Measurements from ENCODE around the gene UBE2J2.

UBE2J2 gene

DNA sequence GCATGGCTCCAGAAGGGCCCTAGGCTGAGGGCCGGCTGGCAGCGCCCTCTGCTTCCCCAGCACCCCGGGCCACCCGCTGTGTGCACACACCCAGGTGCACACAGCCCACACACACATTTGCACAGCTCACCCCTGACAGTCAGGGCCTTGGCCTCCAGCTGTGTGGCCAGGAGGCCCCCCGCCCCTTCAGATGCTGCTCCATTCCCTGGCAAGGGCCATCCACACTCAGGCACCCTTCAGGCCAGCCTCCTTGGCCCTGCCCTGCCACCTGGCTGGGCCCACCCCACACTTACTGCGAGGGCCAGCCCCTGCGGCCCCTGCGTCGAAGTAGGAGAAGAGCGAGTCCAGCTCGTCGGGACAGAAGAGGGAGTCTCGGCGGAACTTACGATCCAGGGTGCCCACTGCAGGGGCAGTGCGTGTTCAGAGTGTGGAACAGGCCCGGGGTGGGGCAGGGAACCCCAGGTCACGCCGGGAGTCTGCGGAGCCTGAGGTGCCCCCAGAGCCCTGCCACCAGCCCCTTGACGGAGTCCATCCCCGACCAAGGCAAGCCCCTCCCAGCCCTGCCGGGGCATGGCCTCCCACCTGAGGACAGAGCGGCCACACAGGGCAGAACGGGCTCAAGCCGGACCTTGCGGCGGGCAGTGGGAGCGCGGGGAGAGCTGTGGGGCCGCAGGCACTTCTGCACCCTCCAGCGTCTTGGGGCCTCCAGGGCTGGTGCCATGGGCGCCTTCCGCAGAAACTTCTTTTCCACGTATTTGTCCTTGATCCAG, 21.7 kb upstream of the UBE2J2 start:
- no peak for DNase-seq

DNA sequence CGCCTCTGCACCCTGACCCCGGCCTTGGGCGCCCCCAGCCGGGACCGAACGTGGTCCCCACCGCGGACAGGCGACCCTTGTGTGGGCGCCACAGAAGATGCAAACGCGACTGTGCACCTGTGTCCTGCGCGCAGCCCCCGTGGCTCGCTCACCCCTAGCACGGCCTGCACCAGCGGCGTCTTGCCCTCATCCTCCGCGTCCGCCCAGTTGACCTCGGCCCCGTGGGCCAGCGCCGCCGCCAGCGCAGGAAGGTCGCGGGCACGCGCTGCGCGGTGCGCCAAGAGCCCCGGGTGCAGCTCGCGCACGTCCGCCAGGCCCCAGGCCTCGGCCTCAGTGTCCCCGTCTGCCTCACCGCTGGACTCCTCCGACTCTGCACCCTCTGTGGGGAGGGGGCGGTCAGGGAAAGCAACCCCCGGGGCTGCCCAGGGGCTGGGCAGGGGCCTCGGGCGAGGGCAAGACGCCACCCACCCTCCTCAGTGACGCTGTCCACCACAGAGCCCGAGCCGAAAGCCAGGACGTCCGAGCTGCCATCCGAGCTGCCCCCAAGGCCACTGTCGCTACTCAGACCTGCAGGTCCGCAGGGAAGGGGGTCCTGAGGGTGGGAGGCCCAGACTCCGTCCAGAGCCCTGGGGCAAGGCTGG, 20.7 kb upstream of the UBE2J2 start:
- no peak for DNase-seq

DNA sequence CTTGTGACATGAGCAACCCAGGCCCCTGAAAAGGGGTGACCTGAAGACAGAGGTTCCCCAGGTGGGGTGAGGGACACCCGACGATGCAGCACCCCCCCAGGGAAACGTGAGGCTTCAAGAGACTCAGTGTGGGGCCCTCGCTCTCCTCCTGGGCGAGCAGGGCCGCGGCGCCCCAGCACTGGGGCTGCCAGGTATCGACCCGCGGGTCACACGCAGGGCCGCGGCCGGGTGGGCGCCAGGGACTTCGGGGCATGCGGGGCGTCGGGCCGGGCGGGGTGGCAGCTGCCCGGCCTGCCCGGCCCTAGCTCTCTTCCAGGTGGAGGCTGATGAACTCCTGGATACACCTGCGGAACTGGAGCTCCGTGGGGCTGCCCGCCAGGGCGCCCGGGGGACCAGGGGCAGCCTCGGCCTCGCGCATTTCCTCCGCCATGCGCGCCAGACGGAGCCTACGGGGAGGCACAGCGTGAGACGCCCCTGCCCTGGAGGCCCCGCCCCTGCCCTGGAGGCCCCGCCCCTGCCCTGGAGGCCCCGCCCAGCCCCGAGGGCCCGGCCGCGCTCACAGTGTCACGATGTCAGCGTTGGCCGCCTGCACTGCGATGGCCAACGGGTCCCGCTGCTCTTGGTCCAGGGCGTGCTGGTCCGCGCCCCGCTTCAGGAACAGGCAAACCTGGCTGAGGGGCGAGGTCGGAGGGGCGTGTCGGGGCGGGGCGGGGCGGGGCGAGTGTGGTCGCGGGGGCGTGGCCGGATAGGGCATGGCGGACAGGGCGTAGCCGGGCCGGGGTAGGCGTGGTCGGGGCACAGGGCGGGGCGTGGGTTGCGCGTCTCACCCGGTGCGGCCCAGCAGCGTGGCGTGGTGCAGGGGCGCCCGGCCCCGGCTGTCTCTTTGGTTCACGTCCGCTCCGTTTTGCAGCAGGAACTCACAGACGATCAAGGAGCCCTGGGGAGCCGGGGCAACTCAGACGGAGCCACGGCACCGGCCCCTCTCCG, 19.9 kb upstream of the UBE2J2 start:
- DNase-seq: no peak

DNA sequence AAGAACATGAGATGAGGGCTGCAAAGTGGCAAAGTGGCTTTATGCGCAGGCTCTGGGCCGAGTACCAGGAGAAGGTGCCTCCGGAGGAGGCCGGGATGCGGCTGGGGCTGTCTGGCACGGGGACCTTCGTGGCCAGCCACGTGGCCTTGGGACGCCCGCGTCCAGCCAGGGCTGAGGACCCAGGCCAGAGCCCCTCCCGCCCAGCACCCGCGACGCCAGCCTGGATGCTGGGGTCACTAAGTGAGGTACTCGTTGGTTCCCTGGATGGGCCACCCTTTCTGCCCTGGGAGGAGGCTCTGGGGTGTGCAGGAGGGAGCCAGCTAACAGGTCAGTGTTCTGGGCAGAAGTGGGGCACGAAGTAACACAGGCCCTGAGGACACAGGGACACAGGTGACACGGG, 19.2 kb upstream of the UBE2J2 start:
- DNase-seq: no peak

DNA sequence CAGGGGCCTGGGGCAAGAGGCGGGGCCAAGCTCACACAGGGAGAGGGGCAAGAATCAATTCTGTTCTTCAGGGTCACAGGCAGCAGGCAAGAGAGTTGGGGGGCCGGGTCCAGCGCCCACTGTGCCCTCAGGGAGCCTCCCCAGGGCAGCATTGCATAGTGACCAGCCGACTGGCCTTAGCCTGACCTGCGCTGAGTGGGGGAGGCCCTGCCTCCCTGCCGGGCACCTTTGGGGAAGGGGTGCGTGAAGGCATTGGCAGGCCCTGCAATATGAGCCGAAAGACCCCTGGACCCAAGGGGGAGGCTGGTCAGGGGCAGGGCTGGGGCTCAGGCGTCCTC, 18.8 kb upstream of the UBE2J2 start:
- DNase-seq: no peak

DNA sequence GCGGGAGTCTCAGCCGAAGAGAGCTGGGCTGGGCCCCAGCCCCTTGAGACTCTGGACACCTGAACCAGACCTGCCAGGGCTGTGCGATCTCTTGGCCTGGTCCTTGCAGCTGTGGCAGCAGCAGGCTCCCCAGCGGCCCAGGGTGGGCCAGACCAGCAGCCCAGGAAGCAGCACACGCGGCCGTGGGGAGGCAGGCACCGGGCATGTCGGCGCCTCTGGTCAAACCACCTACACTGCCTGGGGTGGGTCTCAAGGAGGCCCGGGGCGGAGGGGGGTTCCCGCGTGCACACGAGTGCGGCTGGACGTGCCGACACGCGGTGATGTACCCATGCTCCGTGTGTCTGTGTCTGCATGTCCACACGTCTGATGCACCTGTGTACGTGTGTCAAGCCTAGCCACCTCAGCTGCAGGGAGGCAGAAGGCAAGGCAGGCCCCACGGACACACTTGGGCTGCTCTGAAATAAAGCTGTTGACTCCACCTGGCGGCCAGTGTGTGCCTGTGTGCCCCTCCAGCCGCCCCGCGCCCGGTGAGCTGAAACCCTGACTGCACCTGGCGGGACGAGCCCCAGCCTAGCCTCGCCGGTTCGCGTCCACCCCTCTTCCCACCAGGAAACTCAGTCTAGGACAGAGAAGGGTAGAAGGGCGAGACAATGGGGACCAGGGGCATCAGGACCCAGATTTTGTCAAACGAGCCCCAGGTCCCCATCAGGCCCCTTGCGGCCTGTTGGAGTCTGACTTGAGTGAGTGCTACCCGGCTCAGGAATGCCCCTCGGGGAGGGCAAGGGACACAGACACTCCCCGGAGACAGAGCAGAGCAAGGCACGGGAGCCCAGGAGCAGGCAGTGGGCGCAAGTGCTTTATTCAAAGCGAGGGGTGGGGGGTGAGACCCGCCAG, 18.1 kb upstream of the UBE2J2 start:
- DNase-seq: peak; percentile 46 to 60

DNA sequence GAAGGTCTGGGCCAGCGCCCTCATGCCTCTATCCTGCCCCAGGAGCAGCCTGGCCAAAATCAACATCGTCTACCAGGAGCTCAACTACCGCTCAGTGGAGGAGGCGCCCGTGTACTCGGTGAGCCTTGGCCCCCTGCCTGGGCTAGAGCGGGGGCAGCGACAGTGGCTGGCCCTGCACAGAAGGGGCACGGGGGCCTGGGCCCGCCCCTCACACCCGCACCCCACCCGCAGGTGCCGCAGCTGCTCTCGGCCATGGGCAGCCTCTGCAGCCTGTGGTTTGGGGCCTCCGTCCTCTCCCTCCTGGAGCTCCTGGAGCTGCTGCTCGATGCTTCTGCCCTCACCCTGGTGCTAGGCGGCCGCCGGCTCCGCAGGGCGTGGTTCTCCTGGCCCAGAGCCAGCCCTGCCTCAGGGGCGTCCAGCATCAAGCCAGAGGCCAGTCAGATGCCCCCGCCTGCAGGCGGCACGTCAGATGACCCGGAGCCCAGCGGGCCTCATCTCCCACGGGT, 17.4 kb upstream of the UBE2J2 start:
- peak in 1 of 2 experiments; percentile 35 for DNase-seq

DNA sequence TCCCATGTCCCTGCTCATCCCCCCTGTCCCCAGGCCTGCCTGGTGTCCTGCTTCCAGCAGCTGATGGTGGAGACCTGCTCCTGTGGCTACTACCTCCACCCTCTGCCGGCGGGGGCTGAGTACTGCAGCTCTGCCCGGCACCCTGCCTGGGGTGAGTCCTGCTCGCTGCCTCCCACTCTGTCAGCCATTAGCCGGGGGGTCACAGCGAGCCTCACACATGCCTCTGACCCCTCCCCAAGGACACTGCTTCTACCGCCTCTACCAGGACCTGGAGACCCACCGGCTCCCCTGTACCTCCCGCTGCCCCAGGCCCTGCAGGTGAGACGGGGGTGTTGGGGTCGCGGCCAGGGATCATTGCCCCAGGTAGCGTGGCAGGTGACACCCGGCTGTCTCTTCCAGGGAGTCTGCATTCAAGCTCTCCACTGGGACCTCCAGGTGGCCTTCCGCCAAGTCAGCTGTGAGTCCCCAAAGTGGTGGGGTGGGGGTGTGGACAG, 16.6 kb upstream of the UBE2J2 start:
- no peak for DNase-seq

DNA sequence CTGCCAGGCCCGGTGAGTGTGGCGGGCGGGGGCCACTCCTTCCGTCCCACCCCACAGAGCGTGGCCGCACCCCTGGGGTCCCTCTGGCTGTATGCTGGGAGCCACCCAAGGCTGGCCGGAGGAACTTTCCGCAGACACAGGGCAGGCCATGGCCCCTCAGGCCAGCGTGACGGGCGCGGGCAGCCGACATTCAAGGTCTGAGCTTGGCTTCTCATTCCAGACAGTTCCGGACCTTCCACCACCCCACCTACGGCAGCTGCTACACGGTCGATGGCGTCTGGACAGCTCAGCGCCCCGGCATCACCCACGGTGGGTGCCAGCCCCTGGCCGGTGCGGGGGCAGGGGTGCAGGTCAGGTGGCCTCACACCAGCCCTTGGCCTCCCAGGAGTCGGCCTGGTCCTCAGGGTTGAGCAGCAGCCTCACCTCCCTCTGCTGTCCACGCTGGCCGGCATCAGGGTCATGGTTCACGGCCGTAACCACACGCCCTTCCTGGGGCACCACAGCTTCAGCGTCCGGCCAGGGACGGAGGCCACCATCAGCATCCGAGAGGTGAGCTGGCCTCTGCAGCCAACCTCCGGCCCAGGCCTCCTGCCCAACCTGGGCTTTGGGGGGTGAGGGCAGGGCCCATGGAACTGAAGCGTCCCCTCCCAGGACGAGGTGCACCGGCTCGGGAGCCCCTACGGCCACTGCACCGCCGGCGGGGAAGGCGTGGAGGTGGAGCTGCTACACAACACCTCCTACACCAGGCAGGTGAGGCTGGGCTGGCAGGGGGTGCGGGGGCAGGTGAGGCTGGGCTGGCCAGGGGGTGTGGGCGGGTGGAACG, 13.8 kb upstream of the UBE2J2 start:
- DNase-seq: no peak

DNA sequence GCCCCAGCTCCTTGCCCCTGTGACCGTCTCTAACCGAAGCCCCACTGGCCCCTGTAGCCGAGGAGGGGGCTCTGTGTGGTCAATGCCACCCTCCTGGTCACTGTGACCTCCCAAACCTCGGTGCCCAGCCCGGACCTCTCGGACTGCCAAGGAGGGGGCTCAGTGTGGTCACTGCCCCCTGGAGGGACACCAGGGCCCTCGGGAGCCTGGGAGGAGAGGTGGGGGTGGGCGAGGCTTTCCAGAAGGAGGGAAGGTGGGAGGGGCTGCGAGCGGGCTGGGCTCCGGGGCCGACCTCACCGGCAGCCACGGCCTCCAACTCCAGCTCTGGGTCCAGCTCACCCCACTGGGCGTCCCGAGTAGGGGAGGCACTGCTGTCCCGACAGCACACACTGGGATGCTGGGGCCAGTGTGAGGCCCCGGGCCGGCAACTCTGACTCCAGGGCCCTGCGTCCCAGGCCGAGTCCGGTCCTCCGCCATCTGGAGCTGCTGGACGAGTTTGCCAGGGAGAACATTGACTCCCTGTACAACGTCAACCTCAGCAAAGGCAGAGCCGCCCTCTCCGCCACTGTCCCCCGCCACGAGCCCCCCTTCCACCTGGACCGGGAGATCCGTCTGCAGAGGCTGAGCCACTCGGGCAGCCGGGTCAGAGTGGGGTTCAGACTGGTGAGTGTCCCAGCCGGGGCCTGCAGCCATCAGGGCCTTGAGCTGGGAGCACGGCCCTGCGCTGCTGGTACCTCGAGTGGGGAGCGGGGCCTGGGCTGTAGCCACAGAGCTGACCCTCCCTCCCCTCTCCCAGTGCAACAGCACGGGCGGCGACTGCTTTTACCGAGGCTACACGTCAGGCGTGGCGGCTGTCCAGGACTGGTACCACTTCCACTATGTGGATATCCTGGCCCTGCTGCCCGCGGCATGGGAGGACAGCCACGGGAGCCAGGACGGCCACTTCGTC, 12.9 kb upstream of the UBE2J2 start:
- no peak for DNase-seq

DNA sequence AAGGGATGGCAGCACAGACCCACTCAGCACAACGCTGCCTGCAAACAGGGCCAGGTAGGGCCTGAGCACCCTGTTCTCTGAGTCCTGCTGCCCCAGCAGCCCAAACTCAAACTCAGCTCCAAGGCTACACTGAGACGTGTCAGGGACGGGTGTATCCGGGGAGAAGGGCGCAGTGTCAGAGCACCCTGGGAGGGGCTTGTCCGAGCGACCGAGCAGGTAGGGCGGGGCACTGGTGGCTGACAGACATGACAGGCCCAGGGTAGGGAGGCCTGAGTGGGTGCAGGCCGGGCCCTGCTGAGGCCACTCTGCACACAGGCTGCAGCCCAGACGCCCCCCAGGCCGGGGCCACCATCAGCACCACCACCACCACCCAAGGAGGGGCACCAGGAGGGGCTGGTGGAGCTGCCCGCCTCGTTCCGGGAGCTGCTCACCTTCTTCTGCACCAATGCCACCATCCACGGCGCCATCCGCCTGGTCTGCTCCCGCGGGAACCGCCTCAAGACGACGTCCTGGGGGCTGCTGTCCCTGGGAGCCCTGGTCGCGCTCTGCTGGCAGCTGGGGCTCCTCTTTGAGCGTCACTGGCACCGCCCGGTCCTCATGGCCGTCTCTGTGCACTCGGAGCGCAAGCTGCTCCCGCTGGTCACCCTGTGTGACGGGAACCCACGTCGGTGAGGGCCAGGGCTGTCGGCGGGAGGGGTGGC, 12.1 kb upstream of the UBE2J2 start:
- no peak for DNase-seq

DNA sequence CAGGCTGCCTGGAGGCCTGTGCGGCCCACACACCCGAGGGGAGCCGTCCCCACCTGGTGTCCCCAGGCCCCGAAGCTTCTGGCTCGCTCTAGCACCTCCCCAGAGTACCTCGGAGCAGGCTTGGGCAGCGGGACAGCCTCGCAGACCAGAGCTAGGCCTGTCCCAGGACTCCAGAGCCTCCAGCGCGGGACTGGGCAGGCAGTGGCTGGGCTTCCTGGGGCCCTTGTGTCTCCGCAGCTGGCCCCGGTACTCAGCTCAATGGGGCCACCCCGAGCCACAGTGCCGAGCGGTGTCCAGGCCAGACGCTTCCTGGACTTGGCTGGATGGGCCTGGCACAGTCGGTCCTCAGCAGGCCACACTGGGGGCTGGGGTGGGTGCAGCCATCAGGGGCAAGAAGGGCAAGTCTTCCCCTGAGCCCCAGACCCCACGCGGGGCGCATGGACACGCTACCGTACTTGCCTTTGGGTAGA, 11.5 kb upstream of the UBE2J2 start:
- DNase-seq: no peak

DNA sequence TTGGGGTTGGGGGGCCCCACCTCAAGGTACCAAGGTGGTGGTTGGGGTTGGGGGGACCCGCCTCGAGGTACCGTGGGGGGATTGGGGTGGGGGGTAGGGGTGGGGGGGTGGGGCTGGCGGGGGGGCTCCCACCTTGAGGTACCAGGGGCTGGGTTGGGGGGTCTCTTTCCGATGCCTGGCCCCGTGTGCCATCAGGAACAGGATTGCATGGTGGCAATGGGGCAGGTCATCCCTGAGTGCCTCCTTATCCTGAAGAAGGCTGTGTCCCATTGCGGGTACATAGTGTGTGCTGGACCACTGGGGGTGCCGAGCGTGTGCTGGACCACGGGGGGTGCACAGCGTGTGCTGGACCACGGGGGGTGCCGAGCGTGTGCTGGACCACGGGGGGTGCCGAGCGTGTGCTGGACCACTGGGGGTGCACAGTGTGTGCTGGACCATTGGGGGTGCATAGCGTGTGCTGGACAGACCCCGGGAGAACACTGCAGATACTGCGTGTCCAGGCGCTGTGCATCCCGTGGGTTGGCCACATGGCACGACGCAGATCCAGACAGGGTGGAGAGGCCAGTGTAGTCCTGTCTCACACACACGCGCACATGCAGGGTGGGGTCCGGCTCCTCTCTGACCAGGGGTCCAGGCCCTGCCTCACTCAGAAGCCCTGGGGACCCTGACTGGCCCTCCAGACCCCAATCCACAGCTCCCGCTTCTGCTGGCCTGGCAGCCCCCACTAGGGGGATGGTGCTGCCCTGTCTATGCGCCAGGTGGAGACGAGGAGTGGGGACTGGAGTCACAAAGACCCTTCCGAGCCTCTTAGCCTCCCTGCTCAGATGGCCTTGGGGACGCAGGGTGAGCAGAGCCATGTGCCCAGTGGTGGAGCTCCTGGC, 10.8 kb upstream of the UBE2J2 start:
- no peak for DNase-seq

DNA sequence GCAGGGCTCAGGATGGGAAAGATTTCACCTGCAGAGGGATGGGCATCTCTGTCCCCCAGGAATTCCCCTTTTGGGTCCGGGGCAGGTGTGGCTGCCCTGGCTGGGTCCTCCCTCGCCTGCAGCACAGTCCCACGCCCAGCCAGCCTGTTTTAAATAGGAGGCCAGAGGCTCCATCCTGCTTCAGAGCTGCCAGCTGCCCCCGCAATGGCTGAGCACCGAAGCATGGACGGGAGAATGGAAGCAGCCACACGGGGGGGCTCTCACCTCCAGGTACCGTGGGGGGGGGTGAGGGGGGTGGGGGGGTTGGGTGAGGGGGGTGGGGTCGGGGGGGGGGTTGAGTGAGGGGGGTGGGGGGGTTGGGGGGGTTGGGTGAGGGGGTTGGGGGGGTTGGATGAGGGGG, 10.2 kb upstream of the UBE2J2 start:
- no peak for DNase-seq

DNA sequence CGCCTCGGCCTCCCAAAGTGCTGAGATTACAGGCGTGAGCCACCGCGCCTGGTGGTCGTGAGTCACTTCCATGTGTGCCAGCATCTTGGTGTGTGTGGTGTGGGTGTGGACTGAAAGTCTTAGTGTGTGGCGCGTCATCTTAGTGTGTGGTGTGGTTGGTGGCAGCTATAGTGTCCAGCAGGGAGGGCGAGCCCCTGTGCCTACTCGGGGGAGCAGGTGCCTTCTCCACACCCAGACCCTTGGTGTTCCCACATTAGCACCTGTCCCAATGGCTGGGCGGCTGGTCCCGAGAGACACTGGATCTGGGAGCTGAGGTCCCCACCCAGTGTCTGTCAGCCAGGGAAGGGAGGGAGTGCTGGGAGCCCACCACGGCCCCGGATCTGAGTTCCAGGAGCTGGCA, 9.3 kb upstream of the UBE2J2 start:
- no peak for DNase-seq

DNA sequence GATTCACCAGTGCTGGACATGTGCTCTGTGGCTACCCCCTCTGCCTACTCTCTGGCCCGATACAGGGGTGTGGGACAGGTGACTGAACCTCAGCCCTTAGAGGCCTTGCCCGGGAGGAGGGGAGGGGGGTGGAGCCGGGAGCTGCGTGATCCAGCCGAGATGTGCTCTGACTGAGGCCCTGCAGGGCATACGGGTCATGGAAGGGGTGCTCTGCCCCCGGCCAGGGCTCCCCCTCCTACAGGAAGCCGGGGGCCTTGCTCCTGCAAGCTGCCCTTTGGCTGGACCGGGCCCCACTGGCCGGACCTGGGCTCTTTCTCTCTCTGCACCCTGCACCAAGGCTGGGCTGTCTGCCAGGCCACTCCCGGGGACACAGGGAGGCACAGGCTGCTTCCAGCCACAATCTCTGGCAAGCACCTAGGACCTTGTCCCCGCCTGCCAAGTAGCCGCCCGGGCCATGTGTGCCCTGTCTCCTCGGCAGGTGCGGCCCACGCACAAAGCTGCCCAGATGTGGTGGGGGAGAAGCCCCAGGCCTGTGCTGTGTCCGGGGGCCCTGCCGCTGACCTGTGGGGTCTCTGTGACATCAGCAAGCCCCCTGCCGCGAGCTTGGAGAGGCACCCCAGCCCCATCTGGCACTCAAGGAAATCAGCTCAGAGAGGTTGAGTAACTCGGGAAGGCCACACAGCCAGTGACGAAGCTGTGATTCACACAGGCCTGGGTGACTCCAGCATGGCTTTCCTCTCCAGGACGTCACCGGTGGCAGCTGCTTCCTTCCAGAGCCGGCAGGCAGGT, 8.1 kb upstream of the UBE2J2 start:
- DNase-seq: no peak

DNA sequence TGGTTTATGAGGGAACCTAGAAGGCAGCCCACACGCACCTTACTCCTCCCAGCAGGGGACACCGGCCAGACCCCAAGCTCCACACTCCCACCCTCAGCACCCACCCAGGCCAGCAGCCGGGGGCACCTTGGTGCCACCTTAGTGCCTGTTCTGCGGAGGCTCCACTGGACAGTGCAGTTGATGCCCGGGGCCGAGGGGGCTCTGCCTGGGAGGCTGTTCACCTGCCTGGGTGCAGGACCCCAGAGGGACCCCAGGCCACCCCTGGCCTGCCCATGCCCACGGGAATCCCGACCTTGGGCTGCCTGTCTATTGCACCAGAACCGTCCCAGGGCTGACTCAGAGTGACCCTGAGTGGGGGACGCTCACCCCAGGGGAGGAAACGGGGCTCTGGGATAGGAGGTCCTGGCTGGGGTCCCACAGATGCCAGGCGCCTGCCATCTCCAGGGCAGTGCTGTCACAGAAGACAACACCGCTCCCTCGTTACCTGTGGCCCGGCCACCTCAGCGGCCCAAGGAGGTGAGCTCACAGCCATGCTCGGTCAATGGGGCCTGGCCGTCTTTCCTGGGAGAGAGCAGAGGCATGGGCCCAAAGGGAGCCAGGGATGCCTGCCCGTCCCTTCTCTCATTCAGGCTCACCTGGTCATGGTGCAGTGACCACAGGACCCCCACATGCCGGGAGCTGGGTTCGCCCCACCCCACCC, 7.3 kb upstream of the UBE2J2 start:
- DNase-seq: no peak

Data from NCI-H187 (cell line).